Measurements from ENCODE around the gene ITPR2. TPM values are rescaled to one million over a fixed set of nuclear protein-coding genes. Genes with fewer than 3 reads are reported as not detected.

Gene ITPR2
- total and polyA plus RNA-seq, 2 of the 13 experiments (the other 11 are each of a cell fraction or from before 2014, with no cell fraction given): 31.9 to 81.9 TPM

- DNase-seq (ENCODE audit: low spot score): peak; percentile 57
- no peak for FAIRE-seq
- peak overlapping the region in 2 of 3 experiments; percentile 31 to 36; a peak in 2 of 6 replicates for H3K4me3 ChIP-seq (replicated peaks in 1 of 3; ENCODE audit: insufficient read depth in 1 of 3, low read depth in 2 of 3, low read length in 3 of 3)
- 0% methylated on average over 4 of the region's 4 CpGs for WGBS (ENCODE audit: low lambda C conversion rate)
- H3K27me3 ChIP-seq (ENCODE audit: control insufficient read depth in 1 of 2, insufficient read depth in 2 of 2, low read length in 2 of 2): no peaks in the 10 kb centered on the region
- H2AFZ ChIP-seq (ENCODE audit: low read length): peak overlapping the region; percentile 70
- BruUV-seq (replicated peaks): no TSS peak
- H3K4me2 ChIP-seq (ENCODE audit: low read depth, low read length): peak overlapping the region; percentile 63
- H3K36me3 ChIP-seq (replicated peaks in 1 of 2; ENCODE audit: control insufficient read depth in 1 of 2, insufficient read depth in 2 of 2, low read length in 2 of 2): no peaks in the 10 kb centered on the region
- H3K4me1 ChIP-seq (ENCODE audit: insufficient read depth, low read length): peaks cover 22% of the 10 kb centered on the region
- peak overlapping the region; percentile 7; the same call in 1 of the 2 replicates for H3K9ac ChIP-seq (ENCODE audit: insufficient read depth, low read depth, low read length)
- H4K20me1 ChIP-seq (ENCODE audit: insufficient read depth, low read length): no peaks in the 10 kb centered on the region
- ChIA-PET POLR2A (interaction anchor here (1.2 kb wide), 1 partner anchor 12 kb away, joined by 13 read pairs; the partner anchor contains the start of gene ITPR2), CTCF (ENCODE audit: low intra/inter-chr PET ratio, low total read pairs) (interaction anchor here (1.7 kb wide), 1 partner anchor 12 kb away, joined by 9 read pairs; the partner anchor contains the start of gene ITPR2)
- intact Hi-C loops (cut with micrococcal nuclease; ENCODE audit: unreplicated experiment) (loop anchor here (1.0 kb wide), 1 partner anchor 13 kb away; the partner anchor contains the start of gene ITPR2), in situ Hi-C loops (cut with HindIII; ENCODE audit: extremely low pct_ligation_motif_present, low pct_unique_long_range_greater_than_20kb) (no loop called here)
- H3K27ac ChIP-seq (ENCODE audit: extremely low read length, insufficient read depth, low read length): no peak overlapping the region
- peak; percentile 82 for ATAC-seq
- no peaks in the 10 kb centered on the region for H3K79me2 ChIP-seq (ENCODE audit: insufficient read depth, low read length)
- H3K9me3 ChIP-seq (ENCODE audit: low read length): no peaks in the 10 kb centered on the region
- TF ChIP-seq NKX3-1 (CRISPR knock-in tag; IDR thresholded peaks at IDR 0.05) (no peak), ZNF644 (CRISPR knock-in tag; IDR thresholded peaks at IDR 0.05; ENCODE audit: low read depth) (peak; percentile 40; the same call in 1 of the 2 replicates), FOXA1 (IDR thresholded peaks at IDR 0.05) (no peak), FOXA1 (CRISPR knock-in tag; IDR thresholded peaks at IDR 0.05) (no peak), BCL6 (CRISPR knock-in tag; IDR thresholded peaks at IDR 0.05) (peak; percentile 73), NBN (conservative IDR thresholded peaks at IDR 0.05) (no peak), IRF9 (CRISPR knock-in tag; IDR thresholded peaks at IDR 0.05; ENCODE audit: borderline replicate concordance) (no peak), EZH2 (conservative IDR thresholded peaks at IDR 0.05; ENCODE audit: low read depth, low read length) (no peak), HMG20A (CRISPR knock-in tag; IDR thresholded peaks at IDR 0.05; ENCODE audit: borderline replicate concordance) (0 out of 2 replicates have a peak, but pooled peaks have one; percentile 13), GPBP1L1 (CRISPR knock-in tag; IDR thresholded peaks at IDR 0.05) (no peak), RFX3 (CRISPR knock-in tag; IDR thresholded peaks at IDR 0.05) (peak; percentile 65), ARID5B (CRISPR knock-in tag; IDR thresholded peaks at IDR 0.05) (0 out of 2 replicates have a peak, but pooled peaks have one; percentile 36), HMGXB4 (CRISPR knock-in tag; IDR thresholded peaks at IDR 0.05; ENCODE audit: borderline replicate concordance in 1 of 2, low read depth in 1 of 2) (peak in 1 of 2 experiments; percentile 20; a peak in 1 of 4 replicates), ZBTB38 (CRISPR knock-in tag; IDR thresholded peaks at IDR 0.05) (no peak), ZNF549 (CRISPR knock-in tag; IDR thresholded peaks at IDR 0.05) (no peak)
These were observed 13.0 kb upstream of the ITPR2 start for GRCh38 chr12:26845984-26846383.
